HG03196 (cell line): Measurements from ENCODE around the gene SLFNL1.

ENCODE experiments used
- ATAC-seq: cut with Tn5 transposase; IDR thresholded peaks from one replicate; pipeline ENCODE4 v1.9.1; 2021; ENCODE audit not compliant: unreplicated experiment

Gene SLFNL1

DNA sequence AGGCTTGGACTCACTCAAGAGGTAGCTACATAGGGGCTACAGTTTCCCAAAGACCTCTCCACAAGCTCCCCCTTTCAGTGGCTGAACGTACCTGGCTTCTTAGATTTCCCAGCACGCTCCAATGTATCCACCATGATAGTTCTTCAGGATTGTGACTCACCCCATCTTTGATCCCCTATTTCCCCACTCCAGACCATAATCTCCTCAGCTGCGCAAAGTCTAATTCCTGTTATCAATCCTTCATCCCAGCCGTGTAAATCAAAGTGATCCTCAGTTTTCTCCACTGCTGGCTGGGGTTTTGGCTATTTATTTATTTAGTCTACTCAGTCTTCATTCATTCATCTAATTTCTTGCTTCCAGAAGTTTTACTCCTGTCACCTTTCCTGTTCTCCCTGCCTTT is 55.1 kb downstream of the SLFNL1 start:
- no peak for ATAC-seq
